ENCODE data around the gene DNAH17. TPM values are rescaled to one million over a fixed set of nuclear protein-coding genes. Genes with fewer than 3 reads are reported as not detected.

Gene DNAH17
- total RNA-seq, 1 experiment from 2014 or later = 0.69 TPM

GRCh38 chr17:78620099-78620498 is 42.9 kb upstream of the DNAH17 start:
- ChIA-PET CTCF (no interaction called here), POLR2A (no interaction called here), RAD21 (ENCODE audit: low non-redundant PET in 1 of 2, low total read pairs in 2 of 2, uncharacterized antibody in 2 of 2, unreplicated experiment in 2 of 2) (no interaction called here)
- DNase-seq (ENCODE audit: low read depth, low spot score) (no peak), ATAC-seq (no peak)
- Histone ChIP-seq H4K20me1 (ENCODE audit: insufficient read depth) (no peaks in the 10 kb centered on the region), H3K9ac (ENCODE audit: low read length) (no peak overlapping the region), H3K27ac (ENCODE audit: low read depth, low read length) (no peak overlapping the region), H3K79me2 (ENCODE audit: insufficient read depth, low read length) (no peaks in the 10 kb centered on the region), H3K4me3 (replicated peaks in 1 of 2; ENCODE audit: low read depth in 1 of 2, low read length in 2 of 2) (no peak overlapping the region), H3K9me2 (ENCODE audit: insufficient read depth) (no peaks in the 10 kb centered on the region), H3K36me3 (ENCODE audit: control insufficient read depth in 1 of 2, insufficient read depth in 2 of 2, low read length in 2 of 2) (no peaks in the 10 kb centered on the region), H3K9me3 (ENCODE audit: control insufficient read depth in 1 of 2, insufficient read depth in 1 of 2, low read depth in 1 of 2, low read length in 2 of 2) (no peaks in the 10 kb centered on the region), H3K27me3 (ENCODE audit: insufficient read depth, low read length) (no peaks in the 10 kb centered on the region), H3K4me2 (ENCODE audit: low read length) (no peak overlapping the region), H2AFZ (ENCODE audit: low read depth, low read length, poor library complexity, severe bottlenecking) (no peak overlapping the region), H3K4me1 (ENCODE audit: control insufficient read depth in 1 of 2, insufficient read depth in 2 of 2, low read length in 2 of 2) (no peaks in the 10 kb centered on the region)
- TF ChIP-seq ZNF274 (IDR thresholded peaks at IDR 0.05; ENCODE audit: low read depth, low read length) = no peak
- no peak for TF ChIP-seq MAX (IDR thresholded peaks at IDR 0.05)
- no peak for TF ChIP-seq EZH2 (IDR thresholded peaks at IDR 0.05)
- TF ChIP-seq SP1 (IDR thresholded peaks at IDR 0.05; ENCODE audit: low read depth) = no peak
- TF ChIP-seq JUND (IDR thresholded peaks at IDR 0.05) = no peak
- TF ChIP-seq EGR1 (IDR thresholded peaks at IDR 0.05; ENCODE audit: low read depth) = no peak
- TF ChIP-seq SIN3A (IDR thresholded peaks at IDR 0.05; ENCODE audit: low read depth) = no peak
- TF ChIP-seq REST (IDR thresholded peaks at IDR 0.05; ENCODE audit: low read depth) = no peak
- TF ChIP-seq SRF (IDR thresholded peaks at IDR 0.05; ENCODE audit: low read depth) = no peak
- no peak for TF ChIP-seq ELF1 (IDR thresholded peaks at IDR 0.05; ENCODE audit: borderline replicate concordance, low read depth)
- no peak for TF ChIP-seq RAD21 (IDR thresholded peaks at IDR 0.05; ENCODE audit: low read depth)
- no peak for TF ChIP-seq YY1 (IDR thresholded peaks at IDR 0.05; ENCODE audit: extremely low read depth, insufficient replicate concordance, low read depth, low read length)
- TF ChIP-seq CBX3 (IDR thresholded peaks at IDR 0.05; ENCODE audit: low read depth) = no peak
- no peak for TF ChIP-seq FOSL1 (IDR thresholded peaks at IDR 0.05; ENCODE audit: low read depth)
- no peak for TF ChIP-seq POLR2AphosphoS5 (IDR thresholded peaks at IDR 0.05; ENCODE audit: low read depth, low read length)
- TF ChIP-seq CEBPB (IDR thresholded peaks at IDR 0.05; ENCODE audit: low read depth) = no peak
- intact Hi-C loops (cut with micrococcal nuclease) = no loop called here
- BruUV-seq (replicated peaks) = no TSS peak

Measured in HCT116 (cell line).